Endometrium (tissue), 2 donors: ENCODE results near the gene C4BPB.

Experiments
- FAIRE-seq: peaks from 2 replicates; lab custom pipeline; 2012; peaks lifted over from hg19 to GRCh38; lab: Jason Lieb, UNC
- donor health status: control.
- donor health status: control.

C4BPB gene

GRCh38 chr1:207084701-207085180 is 3.9 kb upstream of the C4BPB start:
- no peak for FAIRE-seq

GRCh38 chr1:207085887-207086286 is 2.8 kb upstream of the C4BPB start:
- FAIRE-seq = no peak

GRCh38 chr1:207088161-207088560 is 499 bp upstream of the C4BPB start:
- FAIRE-seq = no peak

- FAIRE-seq = no peak
These were observed 1.1 kb downstream of the C4BPB start for GRCh38 chr1:207089627-207090355.

DNA sequence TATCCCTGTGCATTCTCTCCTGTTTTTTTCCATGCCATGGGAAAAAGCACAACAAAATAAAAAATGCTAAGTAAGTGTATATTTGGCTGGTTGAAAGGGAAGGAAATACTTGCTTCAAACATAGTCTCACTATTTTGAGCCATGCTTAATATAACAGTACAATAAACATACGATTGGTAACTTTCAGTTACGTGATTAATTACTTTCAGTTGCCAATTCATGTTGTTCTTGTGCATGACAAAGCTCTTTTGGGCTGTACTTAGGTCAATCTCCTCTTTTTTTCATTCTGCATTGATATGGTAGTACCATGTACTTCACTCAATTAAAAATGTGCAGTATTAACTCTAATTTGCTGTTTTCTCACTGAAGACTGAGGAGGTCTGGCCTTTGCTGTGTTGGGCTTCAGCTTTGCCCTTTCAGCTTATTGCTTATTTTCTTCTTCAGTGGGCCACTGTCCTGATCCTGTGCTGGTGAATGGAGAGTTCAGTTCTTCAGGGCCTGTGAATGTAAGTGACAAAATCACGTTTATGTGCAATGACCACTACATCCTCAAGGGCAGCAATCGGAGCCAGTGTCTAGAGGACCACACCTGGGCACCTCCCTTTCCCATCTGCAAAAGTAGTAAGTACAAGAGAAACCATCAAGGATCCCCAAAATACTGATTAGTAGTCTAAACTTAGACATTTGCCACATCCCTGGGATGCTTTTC is 2.7 kb downstream of the C4BPB start:
- FAIRE-seq = no peak

DNA sequence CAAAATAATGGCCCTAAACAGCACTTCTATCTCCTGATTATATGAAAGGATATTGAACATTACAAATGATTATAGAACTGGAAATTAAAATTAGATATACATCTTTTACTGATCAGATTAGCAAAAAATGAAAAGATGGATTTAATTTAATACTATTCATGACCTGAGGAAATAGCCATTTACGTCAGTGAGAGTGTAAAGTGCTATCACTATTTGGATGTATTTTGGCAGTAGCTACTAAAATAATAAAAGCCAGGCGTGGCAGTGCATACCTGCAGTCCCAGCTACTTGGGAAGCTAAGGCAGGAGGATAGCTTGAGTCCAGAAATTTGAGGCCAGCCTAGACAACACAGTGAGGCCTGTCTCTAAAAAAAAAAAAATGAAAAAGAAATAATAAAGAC is 5.3 kb downstream of the C4BPB start:
- FAIRE-seq = no peak

DNA sequence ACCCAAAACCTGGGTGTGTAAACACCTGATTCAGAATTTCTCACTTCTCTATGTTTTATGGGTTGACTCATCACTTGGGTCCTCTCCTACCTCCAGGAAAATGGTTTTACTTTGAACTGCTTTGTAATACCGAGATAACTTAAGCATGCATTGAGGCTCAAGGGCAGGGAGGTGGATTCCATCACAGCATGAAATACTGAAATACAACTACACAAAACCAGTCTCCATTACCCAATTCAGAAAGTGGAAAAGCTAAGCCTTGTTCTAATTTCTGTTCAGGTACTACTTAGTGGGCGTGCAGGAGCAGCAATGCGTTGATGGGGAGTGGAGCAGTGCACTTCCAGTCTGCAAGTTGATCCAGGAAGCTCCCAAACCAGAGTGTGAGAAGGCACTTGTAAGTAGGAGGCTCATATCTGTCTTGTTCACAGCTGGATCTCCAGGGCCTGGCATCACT is 9.2 kb downstream of the C4BPB start:
- no peak for FAIRE-seq

DNA sequence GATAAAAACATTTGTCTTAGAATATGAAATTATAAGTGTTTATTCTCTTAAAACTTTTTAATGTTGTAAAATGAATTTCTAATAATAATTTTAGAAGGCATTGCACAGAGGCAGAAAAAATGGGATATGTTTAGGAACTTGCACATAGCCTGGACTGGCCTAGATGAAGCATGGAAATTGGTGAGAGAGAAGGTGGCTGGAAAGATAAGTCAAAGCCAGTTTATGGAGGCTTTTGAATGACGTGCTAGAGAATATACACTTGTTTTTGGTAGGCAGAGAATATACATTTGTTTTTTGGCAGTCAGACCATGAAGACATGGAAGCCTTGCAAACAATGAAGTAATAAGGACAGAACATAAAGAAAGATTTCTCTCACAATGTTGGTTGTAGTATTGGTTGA is 13.1 kb downstream of the C4BPB start:
- no peak for FAIRE-seq

DNA sequence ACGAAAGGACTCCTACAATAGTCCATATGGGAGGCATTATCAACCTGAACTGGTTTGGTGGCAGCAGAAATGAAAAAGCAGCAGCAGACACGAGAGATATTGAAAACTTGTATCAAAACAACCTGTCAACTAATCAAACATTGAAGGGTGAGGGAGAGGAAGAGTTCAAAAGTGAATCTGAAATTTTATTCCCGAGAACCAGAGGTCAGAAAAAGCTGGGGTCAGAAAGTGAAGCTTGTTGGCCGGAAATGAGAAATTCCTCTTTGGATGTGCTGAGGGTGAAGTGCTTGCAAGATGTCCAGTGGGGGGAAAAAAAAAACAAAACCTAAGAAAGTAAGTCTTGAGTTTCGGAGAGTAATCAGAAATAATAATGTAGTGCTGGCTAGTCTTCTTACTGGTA is 13.5 kb downstream of the C4BPB start:
- FAIRE-seq = no peak

DNA sequence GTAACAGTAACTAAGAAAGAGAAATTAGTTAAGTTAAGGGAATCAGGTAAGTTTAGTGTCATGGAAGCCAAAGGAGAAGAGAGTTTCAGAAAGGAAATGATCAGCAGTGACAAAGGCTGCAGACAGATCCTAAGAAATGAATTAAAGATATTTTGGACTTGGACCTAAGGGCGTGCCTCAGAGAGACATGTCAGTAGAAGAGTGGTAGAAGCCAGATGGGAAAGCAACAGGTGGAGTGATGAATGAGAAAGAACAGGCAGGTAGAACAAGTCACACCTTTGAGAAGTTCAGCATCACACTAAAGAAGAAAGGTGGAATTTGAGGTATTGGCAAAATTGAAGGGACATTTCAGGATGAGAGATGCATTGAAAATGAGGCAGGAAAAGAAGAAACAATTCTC is 14.0 kb downstream of the C4BPB start:
- FAIRE-seq = no peak

DNA sequence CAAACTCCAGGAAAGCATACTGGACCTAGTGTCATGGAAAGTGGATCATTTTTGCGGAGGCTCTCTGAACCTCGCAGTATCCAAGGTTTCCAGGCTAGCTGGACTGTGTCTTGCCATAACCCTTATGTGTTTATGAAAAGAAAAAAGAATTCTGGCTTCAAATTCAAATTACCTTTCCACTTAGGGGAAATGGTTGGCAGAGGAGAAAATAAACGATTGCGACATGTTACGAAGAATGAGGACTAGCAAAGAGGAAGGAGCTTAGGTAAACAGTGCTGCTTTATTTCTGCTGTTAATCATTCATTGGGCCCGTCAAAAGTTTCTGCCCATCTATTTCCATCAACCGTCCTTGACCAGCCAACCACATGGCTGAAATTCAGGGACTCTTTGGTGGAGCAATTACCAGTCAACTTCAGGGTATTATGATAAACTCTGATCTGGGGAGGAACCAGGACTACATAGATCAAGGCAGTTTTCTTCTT is 15.3 kb downstream of the C4BPB start, which contains the start of gene C4BPA:
TSS of gene C4BPA (plus strand) at position 342 of the 482 bp plus-strand sequence. CDS start 8,793 bp downstream, outside the sequence.
- FAIRE-seq = no peak

DNA sequence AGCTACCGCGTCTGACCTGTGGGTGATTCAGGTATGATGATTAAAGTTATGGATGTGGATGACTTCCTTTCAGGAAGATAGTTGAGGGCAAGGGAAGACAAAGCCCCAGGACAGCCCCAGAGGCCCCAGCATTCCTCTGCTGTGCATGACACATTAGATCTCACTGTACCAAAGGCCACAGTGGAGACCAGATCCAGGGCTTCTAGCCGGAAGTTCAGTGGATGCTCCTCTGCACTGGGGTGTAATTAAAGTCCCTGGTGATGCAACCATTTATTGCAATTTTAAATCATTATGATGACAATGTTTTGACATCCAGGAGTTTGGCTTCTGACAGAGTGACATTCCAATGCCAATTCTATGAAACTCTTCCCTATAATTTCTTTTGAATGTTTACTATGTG is 20.3 kb downstream of the C4BPB start:
- FAIRE-seq = no peak

GRCh38 chr1:207112616-207113296 is 24.1 kb downstream of the C4BPB start:
- no peak for FAIRE-seq

GRCh38 chr1:207115269-207115668 is 26.6 kb downstream of the C4BPB start:
- no peak for FAIRE-seq

DNA sequence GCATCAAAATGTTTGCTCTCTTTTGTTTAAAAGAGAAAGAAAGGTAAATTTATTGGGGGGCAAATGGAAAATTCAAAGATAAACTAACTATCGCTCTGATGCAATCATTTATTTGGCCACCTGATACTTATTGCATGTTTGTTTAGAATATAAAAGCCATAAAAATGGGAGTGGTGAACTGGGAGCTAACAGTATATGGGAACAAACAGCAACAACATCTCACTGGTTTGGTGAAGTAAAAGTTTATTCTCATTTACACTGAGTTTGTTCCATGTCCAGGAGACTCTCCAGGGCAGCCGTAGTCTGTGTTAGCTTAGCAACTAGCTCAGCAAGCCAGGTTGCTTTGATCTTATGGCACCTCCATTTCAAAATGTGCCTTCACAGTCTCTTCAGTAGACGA is 35.7 kb downstream of the C4BPB start:
- no peak for FAIRE-seq

DNA sequence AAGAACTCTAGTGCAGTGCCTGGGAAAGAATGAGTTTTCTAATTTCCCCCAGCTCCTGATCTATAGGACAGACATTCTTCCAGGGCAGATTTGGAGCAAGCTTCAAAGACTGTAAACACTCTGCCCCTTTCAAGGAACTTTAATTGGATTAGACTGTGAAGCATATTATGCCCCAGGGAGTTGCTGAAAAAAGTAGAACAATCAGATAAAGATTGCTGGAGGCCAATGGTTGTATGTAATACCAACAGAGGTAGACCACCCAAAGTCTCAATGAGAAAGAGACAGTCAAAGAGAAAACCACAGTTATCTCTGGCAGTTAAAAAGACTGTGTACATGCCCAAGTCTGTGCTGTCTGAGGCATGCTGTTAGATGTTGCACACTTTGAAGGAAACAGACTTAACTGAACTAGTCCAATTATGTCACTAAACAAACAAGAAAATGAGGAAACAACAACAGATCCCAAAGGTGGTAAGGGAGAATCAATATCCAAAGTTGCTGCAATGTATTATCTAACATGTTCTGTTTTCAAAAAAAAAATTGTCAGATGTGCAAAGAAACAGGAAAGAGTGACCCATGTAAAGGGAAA is 39.8 kb downstream of the C4BPB start:
- FAIRE-seq = no peak

DNA sequence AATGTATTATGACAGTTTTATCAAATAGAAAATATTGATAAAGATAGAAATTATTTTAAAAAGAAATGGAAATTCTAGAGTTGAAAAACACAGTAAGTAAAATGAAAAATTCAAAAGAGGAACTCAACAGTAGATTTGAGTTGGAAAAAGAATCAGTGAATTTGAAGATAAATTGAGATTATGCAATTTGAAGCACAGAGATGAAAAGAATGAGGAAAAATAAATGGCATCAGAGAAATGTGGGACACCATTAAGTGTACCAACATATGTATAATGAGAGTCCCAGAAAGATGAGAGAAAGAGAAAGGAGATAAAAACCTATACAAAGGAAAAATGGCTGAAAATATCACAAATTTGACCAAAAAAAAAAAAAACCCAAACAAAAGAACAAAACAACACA is 40.4 kb downstream of the C4BPB start:
- FAIRE-seq = no peak

DNA sequence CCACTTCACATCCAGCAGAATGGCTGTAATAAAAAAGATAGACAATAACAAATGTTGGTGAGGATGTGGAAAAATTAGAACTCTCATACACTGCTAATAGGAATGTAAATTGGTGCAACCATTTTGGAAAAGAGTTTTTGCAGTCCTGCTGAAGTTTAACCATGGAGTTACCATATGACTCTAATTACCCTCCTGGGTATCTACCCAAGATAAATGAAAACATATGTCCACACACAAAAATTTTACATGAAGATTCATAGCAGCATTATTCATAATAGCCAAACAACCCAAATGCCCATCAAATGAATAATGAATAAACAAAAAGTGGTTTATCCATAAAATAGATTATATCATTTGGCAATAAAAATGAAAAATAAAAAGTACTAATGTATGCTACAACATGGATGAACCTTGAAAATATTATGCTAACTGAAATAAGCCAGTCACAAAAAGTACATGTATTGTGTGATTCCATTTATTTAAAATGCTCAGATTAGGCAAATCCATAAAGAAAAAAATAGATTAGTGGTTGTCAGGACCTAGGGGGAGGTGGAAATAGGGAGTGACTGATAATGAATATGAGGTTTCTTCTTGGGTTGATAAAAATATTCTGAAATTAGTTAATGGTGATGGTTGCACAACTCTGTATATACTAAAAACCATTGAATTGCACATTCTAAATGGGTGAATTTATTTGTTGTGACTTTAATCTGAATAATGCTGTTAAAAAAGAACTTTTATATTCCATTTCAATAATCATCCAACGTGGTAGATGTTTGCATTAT is 41.8 kb downstream of the C4BPB start:
- no peak for FAIRE-seq

GRCh38 chr1:207131163-207131562 is 42.5 kb downstream of the C4BPB start:
- FAIRE-seq = no peak

DNA sequence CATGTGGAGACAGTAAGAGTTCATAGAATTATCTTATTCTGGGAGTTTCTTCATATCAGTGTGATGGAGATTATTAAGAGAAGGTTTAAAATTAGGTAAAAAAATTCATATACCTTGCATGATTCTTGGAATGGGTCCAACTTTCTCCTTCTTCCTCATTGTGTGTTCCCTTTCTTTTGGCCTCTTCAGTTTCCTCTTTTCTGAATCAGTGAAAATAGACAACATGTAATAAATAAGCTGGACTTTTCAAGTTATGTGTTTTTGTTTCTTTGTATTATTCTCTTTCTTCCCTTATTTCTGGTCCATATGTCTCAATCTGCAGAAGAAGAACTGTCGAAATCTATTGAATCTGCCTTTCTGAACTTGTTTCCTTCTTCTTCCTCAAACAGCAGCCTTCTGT is 45.9 kb downstream of the C4BPB start:
- no peak for FAIRE-seq

DNA sequence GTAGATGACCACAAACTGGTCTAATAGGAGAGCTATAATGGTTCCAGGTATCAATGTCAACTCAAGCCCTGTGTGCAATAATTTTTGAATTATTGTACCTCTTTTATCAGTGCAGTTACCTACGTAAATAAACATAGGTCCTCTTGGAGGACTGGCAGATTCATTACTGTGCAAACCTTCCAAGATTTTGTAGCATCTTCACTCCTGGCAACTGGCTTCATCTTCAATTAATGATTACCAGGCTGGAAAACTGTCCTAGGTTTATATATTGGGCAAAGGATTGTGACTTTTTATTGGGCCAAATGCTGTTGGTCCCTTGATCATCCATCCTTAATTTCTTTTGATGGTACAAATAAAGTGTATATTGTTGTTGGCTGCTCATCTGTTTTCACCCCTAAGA is 51.0 kb downstream of the C4BPB start:
- FAIRE-seq = no peak

DNA sequence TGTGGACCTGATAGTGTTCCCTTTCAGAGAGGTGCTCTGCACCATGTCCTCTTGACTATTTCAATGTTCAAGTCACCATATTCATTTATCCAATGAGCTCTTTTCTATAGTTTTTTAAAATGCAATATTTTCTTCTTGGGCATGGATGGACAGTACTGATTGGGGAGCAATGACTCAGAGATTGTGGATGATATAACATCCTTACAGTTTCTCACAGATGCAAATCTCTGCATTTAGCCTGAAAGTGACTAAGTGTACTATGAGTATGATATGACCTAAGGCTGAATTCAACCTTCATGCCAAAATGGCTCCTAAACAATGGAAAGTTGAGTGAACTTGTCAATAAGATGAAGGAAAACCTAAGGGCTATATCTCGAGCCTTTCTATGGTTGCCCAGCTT is 51.9 kb downstream of the C4BPB start:
- FAIRE-seq = no peak
